ENCODE data around the gene RYR1. TPM values are rescaled to one million over a fixed set of nuclear protein-coding genes. Genes with fewer than 3 reads are reported as not detected.

RYR1 gene
- total RNA-seq, 1 experiment from 2014 or later: 4.1 TPM

GRCh38 chr19:38411041-38411712, 22.3 kb upstream of the RYR1 start:
- peaks cover 2 to 12% of the 10 kb centered on the region in 2 experiments; a peak in 3 of 4 replicates for H3K4me1 ChIP-seq (ENCODE audit: control insufficient read depth in 1 of 2, insufficient read depth in 2 of 2, low read length in 2 of 2)
- H2AFZ ChIP-seq (ENCODE audit: low read depth, low read length, poor library complexity, severe bottlenecking): no peak overlapping the region
- H3K79me2 ChIP-seq (ENCODE audit: insufficient read depth, low read length): no peaks in the 10 kb centered on the region
- ATAC-seq (peak; percentile 31; the same call in 1 of the 2 replicates), DNase-seq (ENCODE audit: low read depth, low spot score) (no peak)
- no peak overlapping the region for H3K9ac ChIP-seq (ENCODE audit: low read length)
- H3K36me3 ChIP-seq (ENCODE audit: control insufficient read depth in 1 of 2, insufficient read depth in 2 of 2, low read length in 2 of 2): peaks cover 5 to 6% of the 10 kb centered on the region in 2 experiments; a peak in 2 of 4 replicates
- H3K4me3 ChIP-seq (replicated peaks in 1 of 2; ENCODE audit: low read depth in 1 of 2, low read length in 2 of 2): no peak overlapping the region
- H3K9me2 ChIP-seq (ENCODE audit: insufficient read depth): no peaks in the 10 kb centered on the region
- TF ChIP-seq SIN3A (IDR thresholded peaks at IDR 0.05; ENCODE audit: low read depth): no peak
- TF ChIP-seq REST (IDR thresholded peaks at IDR 0.05; ENCODE audit: low read depth): no peak
- no peak for TF ChIP-seq RAD21 (IDR thresholded peaks at IDR 0.05; ENCODE audit: low read depth)
- no peak for TF ChIP-seq ZFX (IDR thresholded peaks at IDR 0.05)
- TF ChIP-seq ZNF274 (IDR thresholded peaks at IDR 0.05; ENCODE audit: low read depth, low read length): no peak
- TF ChIP-seq, protein P1, sequence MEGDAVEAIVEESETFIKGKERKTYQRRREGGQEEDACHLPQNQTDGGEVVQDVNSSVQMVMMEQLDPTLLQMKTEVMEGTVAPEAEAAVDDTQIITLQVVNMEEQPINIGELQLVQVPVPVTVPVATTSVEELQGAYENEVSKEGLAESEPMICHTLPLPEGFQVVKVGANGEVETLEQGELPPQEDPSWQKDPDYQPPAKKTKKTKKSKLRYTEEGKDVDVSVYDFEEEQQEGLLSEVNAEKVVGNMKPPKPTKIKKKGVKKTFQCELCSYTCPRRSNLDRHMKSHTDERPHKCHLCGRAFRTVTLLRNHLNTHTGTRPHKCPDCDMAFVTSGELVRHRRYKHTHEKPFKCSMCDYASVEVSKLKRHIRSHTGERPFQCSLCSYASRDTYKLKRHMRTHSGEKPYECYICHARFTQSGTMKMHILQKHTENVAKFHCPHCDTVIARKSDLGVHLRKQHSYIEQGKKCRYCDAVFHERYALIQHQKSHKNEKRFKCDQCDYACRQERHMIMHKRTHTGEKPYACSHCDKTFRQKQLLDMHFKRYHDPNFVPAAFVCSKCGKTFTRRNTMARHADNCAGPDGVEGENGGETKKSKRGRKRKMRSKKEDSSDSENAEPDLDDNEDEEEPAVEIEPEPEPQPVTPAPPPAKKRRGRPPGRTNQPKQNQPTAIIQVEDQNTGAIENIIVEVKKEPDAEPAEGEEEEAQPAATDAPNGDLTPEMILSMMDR (IDR thresholded peaks at IDR 0.05 in 2 of 3, conservative IDR thresholded peaks at IDR 0.05 in 1 of 3; ENCODE audit: borderline replicate concordance in 1 of 3, insufficient read depth in 1 of 3, low read depth in 2 of 3, low read length in 2 of 3): no peak
- TF ChIP-seq EGR1 (IDR thresholded peaks at IDR 0.05; ENCODE audit: low read depth): no peak
- TF ChIP-seq, protein P2, sequence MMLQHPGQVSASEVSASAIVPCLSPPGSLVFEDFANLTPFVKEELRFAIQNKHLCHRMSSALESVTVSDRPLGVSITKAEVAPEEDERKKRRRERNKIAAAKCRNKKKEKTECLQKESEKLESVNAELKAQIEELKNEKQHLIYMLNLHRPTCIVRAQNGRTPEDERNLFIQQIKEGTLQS (IDR thresholded peaks at IDR 0.05): no peak
- TF ChIP-seq EZH2phosphoT487 (IDR thresholded peaks at IDR 0.05; ENCODE audit: borderline replicate concordance): no peak
- TF ChIP-seq, protein P3, sequence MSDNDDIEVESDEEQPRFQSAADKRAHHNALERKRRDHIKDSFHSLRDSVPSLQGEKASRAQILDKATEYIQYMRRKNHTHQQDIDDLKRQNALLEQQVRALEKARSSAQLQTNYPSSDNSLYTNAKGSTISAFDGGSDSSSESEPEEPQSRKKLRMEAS (IDR thresholded peaks at IDR 0.05): no peak
- TF ChIP-seq CEBPB (IDR thresholded peaks at IDR 0.05; ENCODE audit: low read depth): no peak
- TF ChIP-seq TCF7L2 (IDR thresholded peaks at IDR 0.05; ENCODE audit: borderline replicate concordance, extremely low read depth, insufficient read depth, insufficient read length): no peak
- TF ChIP-seq SP1 (IDR thresholded peaks at IDR 0.05; ENCODE audit: low read depth): no peak
- TF ChIP-seq ELF1 (IDR thresholded peaks at IDR 0.05; ENCODE audit: borderline replicate concordance, low read depth): no peak
- TF ChIP-seq ZBTB33 (IDR thresholded peaks at IDR 0.05; ENCODE audit: extremely low read depth, insufficient replicate concordance, low read length): no peak
- no peak for TF ChIP-seq SRF (IDR thresholded peaks at IDR 0.05; ENCODE audit: low read depth)
- no peaks in the 10 kb centered on the region for H4K20me1 ChIP-seq (ENCODE audit: insufficient read depth)
- peak overlapping the region; percentile 42 for H3K4me2 ChIP-seq (ENCODE audit: low read length)
- BruUV-seq (replicated peaks): no TSS peak
- RAD21 ChIA-PET (ENCODE audit: low non-redundant PET in 1 of 2, low total read pairs in 2 of 2, uncharacterized antibody in 2 of 2, unreplicated experiment in 2 of 2): no interaction called here
- intact Hi-C loops (cut with micrococcal nuclease): no loop called here
- H3K27ac ChIP-seq (ENCODE audit: low read depth, low read length): no peak overlapping the region
- no peaks in the 10 kb centered on the region for H3K27me3 ChIP-seq (ENCODE audit: insufficient read depth, low read length)
- CTCF ChIA-PET: interaction anchor here (2.2 kb wide), 1 partner anchor 8 kb away, joined by 7 read pairs; the partner anchor contains the start of gene FAM98C
- POLR2A ChIA-PET: interaction anchor here (0.8 kb wide), 1 partner anchor 11 kb away, joined by 4 read pairs; no protein-coding TSS in a partner anchor
- H3K9me3 ChIP-seq (ENCODE audit: control insufficient read depth in 1 of 2, insufficient read depth in 1 of 2, low read depth in 1 of 2, low read length in 2 of 2): no peaks in the 10 kb centered on the region

Measured in HCT116 (cell line).